ENCODE data around the gene SPATC1L. TPM values are rescaled to one million over a fixed set of nuclear protein-coding genes. Genes with fewer than 3 reads are reported as not detected.

The SPATC1L gene
- total RNA-seq, 1 donor from 2014 or later, result 12.0 TPM

DNA sequence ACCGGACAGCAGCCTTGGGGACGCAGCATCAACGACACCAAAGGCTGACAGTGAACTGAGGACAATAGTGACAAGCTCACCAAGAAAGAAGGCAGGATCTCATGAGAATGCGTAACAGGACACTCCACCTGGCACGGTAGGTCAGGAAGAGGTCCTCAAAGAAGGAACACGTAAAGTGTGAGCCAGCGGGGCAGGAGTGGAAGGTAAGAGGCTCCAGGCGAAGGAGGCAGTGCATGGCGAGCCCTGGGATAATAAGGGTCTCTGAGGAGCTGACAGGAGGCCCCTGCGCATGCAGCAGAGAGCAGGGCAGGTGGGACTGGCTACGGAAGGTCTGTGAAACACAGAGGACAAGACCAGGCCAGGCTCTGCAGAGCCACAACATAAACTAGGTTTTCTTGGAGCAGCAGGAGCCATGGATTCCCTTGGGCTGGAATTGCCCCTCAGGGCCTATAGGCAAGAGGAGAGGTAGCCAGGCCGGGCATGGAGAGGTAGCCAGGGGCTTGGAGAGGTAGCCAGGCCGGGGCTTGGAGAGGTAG lies 36.1 kb upstream of the SPATC1L start:
- Mint-ChIP-seq H3K27me3 (no peaks in the 10 kb centered on the region), H3K9me3 (no peaks in the 10 kb centered on the region), H3K36me3 (ENCODE audit: low read depth) (peaks cover 12% of the 10 kb centered on the region), H3K4me3 (no peak overlapping the region), H3K27ac (no peak overlapping the region), H3K4me1 (peaks cover 2% of the 10 kb centered on the region)
- intact Hi-C loops (cut with micrococcal nuclease), result no loop called here
- no peak for DNase-seq

DNA sequence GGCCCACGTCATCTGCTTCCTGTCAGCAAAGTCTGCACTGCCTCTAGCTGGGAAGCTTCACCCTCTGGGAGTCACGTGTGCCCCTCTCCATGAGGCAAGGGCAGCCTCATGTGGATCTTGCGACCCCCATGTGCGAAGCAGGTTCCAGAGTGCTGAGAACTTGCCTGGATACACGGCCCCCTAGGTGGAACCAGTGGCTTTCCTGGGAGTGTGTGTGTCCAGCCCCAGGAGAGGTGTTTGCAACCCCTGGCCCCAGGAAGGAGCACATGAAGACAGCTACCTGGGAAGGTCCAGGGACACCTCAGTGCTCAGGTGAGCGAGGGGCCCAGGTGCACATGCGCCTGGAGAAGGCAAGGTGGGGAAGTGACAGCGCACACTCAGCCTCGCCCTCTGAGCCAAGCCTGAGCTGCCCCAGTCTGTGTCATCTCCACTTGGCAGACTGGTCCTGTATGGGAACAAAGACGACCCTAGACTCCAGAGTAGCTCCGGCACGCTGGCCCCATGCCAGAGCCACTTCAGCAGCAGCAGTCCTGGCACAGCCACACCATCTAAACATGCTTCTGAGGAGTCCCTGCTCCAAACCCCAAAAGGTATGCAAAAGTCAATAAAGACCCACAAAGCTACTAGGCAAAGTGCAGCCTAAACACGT lies 35.5 kb upstream of the SPATC1L start:
- DNase-seq, result no peak
- H3K27me3 Mint-ChIP-seq, result no peaks in the 10 kb centered on the region
- no peaks in the 10 kb centered on the region for H3K9me3 Mint-ChIP-seq
- no peak overlapping the region for H3K4me3 Mint-ChIP-seq
- peaks cover 13% of the 10 kb centered on the region for H3K36me3 Mint-ChIP-seq (ENCODE audit: low read depth)
- no peak overlapping the region for H3K27ac Mint-ChIP-seq
- intact Hi-C loops (cut with micrococcal nuclease), result no loop called here
- H3K4me1 Mint-ChIP-seq, result peaks cover 2% of the 10 kb centered on the region

GRCh38 chr21:46218906-46219590 lies 34.8 kb upstream of the SPATC1L start:
- Mint-ChIP-seq H3K27me3 (no peaks in the 10 kb centered on the region), H3K4me3 (no peak overlapping the region), H3K9me3 (no peaks in the 10 kb centered on the region), H3K27ac (no peak overlapping the region), H3K4me1 (peaks cover 2% of the 10 kb centered on the region), H3K36me3 (ENCODE audit: low read depth) (peaks cover 15% of the 10 kb centered on the region)
- intact Hi-C loops (cut with micrococcal nuclease), result no loop called here
- DNase-seq, result no peak

DNA sequence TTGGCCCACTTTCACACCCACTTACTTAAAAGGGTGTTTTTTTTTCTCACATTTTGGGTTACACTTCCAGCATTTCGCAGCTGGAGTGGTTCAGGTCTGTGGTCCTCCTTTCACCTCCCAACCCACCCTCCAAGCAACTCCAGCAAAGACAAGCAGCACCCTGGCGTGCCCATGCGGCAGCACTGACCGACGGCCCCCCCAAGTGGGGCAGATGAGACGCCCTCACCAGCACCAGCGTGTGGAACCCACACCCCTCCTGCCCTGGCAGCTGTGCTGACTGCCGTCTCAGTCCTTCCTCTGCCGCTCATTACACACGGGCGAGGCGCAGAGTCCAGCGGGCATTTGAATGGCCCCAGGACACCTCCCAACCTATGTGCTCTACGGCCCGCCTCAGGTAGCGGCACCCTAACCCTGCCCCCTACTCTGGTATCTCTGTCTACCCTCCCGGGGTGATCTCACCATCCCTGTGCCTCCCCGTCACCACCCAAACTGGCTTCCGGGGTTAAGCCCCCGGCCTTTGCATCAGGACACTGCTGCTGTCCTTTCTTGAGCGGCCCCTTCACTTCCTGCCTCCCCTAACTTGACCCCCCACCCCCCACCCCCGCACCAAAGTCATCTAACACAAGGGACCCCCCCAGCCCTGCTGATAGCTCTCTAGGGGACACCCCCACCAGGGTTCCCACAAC lies 33.4 kb upstream of the SPATC1L start:
- H3K27me3 Mint-ChIP-seq, result no peaks in the 10 kb centered on the region
- intact Hi-C loops (cut with micrococcal nuclease), result no loop called here
- no peak overlapping the region for H3K27ac Mint-ChIP-seq
- no peak overlapping the region for H3K4me3 Mint-ChIP-seq
- H3K4me1 Mint-ChIP-seq, result peaks cover 2% of the 10 kb centered on the region
- no peaks in the 10 kb centered on the region for H3K9me3 Mint-ChIP-seq
- no peak for DNase-seq
- peaks cover 15% of the 10 kb centered on the region for H3K36me3 Mint-ChIP-seq (ENCODE audit: low read depth)

- Mint-ChIP-seq H3K4me3 (no peak overlapping the region), H3K4me1 (peaks cover 2% of the 10 kb centered on the region), H3K27ac (peak overlapping the region; percentile 72)
These were observed 32.0 kb upstream of the SPATC1L start for GRCh38 chr21:46216132-46216747.

GRCh38 chr21:46215436-46216131 lies 31.3 kb upstream of the SPATC1L start:
- intact Hi-C loops (cut with micrococcal nuclease), result no loop called here
- no peak for DNase-seq
- peak overlapping the region; percentile 72 for H3K27ac Mint-ChIP-seq
- no peaks in the 10 kb centered on the region for H3K27me3 Mint-ChIP-seq
- H3K4me1 Mint-ChIP-seq, result peaks cover 2% of the 10 kb centered on the region
- peaks cover 12% of the 10 kb centered on the region for H3K36me3 Mint-ChIP-seq (ENCODE audit: low read depth)
- H3K4me3 Mint-ChIP-seq, result no peak overlapping the region
- no peaks in the 10 kb centered on the region for H3K9me3 Mint-ChIP-seq

More at GRCh38 chr21:46216132-46216747, 32.0 kb upstream of the SPATC1L start:
- no peak for DNase-seq
- Mint-ChIP-seq H3K27me3 (no peaks in the 10 kb centered on the region), H3K9me3 (no peaks in the 10 kb centered on the region), H3K36me3 (ENCODE audit: low read depth) (peaks cover 12% of the 10 kb centered on the region)
- intact Hi-C loops (cut with micrococcal nuclease), result no loop called here

- peaks cover 2% of the 10 kb centered on the region for H3K4me1 Mint-ChIP-seq
- no peak for DNase-seq
- no peaks in the 10 kb centered on the region for H3K9me3 Mint-ChIP-seq
- H3K4me3 Mint-ChIP-seq, result no peak overlapping the region
- intact Hi-C loops (cut with micrococcal nuclease), result no loop called here
- no peaks in the 10 kb centered on the region for H3K27me3 Mint-ChIP-seq
- peaks cover 9% of the 10 kb centered on the region for H3K36me3 Mint-ChIP-seq (ENCODE audit: low read depth)
- no peak overlapping the region for H3K27ac Mint-ChIP-seq
These were observed 30.4 kb upstream of the SPATC1L start for GRCh38 chr21:46214478-46215340.

- peaks cover 2% of the 10 kb centered on the region for H3K4me1 Mint-ChIP-seq
- intact Hi-C loops (cut with micrococcal nuclease), result no loop called here
- no peak overlapping the region for H3K4me3 Mint-ChIP-seq
- no peaks in the 10 kb centered on the region for H3K27me3 Mint-ChIP-seq
- no peak for DNase-seq
- no peak overlapping the region for H3K27ac Mint-ChIP-seq
- peaks cover 8% of the 10 kb centered on the region for H3K36me3 Mint-ChIP-seq (ENCODE audit: low read depth)
- no peaks in the 10 kb centered on the region for H3K9me3 Mint-ChIP-seq
These were observed 29.5 kb upstream of the SPATC1L start for GRCh38 chr21:46213620-46214286.

DNA sequence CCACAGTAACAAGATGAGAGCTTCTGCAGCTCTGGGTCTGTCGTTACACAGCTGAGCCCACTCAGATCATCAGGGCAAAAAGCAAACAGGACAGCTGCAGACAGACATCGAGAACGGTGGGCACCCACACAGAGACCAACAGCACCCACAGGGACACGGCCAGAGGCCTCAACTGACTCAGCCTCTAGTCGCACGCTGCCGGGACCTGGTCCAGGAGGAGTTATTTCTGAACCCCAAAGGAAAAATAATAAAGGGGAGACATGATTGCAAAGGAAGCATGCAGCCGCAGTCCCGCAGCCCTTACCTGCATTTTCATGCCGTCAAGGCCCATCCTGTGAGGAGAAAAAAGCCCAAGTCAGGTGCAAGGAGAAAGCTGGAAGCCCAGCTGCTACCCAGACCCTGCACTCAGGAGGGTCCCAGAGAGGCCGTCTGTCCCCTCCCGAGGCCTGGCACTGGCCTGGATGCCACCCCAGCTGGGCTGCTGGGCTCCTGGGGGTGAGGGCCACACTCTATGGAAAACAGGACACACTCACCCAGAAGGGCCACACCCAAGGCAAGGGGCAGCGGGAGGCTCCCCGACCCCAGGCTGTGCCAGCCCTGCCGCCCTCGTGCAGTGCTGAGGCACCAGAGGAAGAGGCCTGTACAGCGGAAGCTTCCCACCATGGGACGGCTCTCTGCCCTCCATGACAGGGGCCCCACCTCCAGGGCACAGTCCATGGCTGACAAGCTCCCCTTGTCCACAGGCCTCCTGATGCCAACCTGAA lies 28.6 kb upstream of the SPATC1L start:
- DNase-seq, result no peak
- no peaks in the 10 kb centered on the region for H3K9me3 Mint-ChIP-seq
- no peak overlapping the region for H3K4me3 Mint-ChIP-seq
- no peak overlapping the region for H3K27ac Mint-ChIP-seq
- peaks cover 2% of the 10 kb centered on the region for H3K4me1 Mint-ChIP-seq
- H3K36me3 Mint-ChIP-seq (ENCODE audit: low read depth), result peaks cover 8% of the 10 kb centered on the region
- intact Hi-C loops (cut with micrococcal nuclease), result no loop called here
- H3K27me3 Mint-ChIP-seq, result no peaks in the 10 kb centered on the region

GRCh38 chr21:46211786-46212720 lies 27.8 kb upstream of the SPATC1L start:
- no peak for DNase-seq
- H3K4me1 Mint-ChIP-seq, result peaks cover 2% of the 10 kb centered on the region
- no peak overlapping the region for H3K27ac Mint-ChIP-seq

GRCh38 chr21:46211376-46211775 lies 27.1 kb upstream of the SPATC1L start:
- DNase-seq, result no peak
- intact Hi-C loops (cut with micrococcal nuclease), result no loop called here
- H3K27ac Mint-ChIP-seq, result no peak overlapping the region
- H3K36me3 Mint-ChIP-seq (ENCODE audit: low read depth), result peaks cover 11% of the 10 kb centered on the region
- no peaks in the 10 kb centered on the region for H3K27me3 Mint-ChIP-seq
- H3K4me3 Mint-ChIP-seq, result no peak overlapping the region
- peaks cover 2% of the 10 kb centered on the region for H3K4me1 Mint-ChIP-seq
- no peaks in the 10 kb centered on the region for H3K9me3 Mint-ChIP-seq

More at GRCh38 chr21:46211786-46212720, 27.8 kb upstream of the SPATC1L start:
- intact Hi-C loops (cut with micrococcal nuclease), result no loop called here
- peaks cover 11% of the 10 kb centered on the region for H3K36me3 Mint-ChIP-seq (ENCODE audit: low read depth)
- no peak overlapping the region for H3K4me3 Mint-ChIP-seq
- H3K27me3 Mint-ChIP-seq, result no peaks in the 10 kb centered on the region
- no peaks in the 10 kb centered on the region for H3K9me3 Mint-ChIP-seq
